ENCODE measurements around the gene TGM1. TPM values are rescaled to one million over a fixed set of nuclear protein-coding genes. Genes with fewer than 3 reads are reported as not detected.

Gene TGM1
- 0.52 and 1.8 TPM in 2 replicates for total RNA-seq

DNA sequence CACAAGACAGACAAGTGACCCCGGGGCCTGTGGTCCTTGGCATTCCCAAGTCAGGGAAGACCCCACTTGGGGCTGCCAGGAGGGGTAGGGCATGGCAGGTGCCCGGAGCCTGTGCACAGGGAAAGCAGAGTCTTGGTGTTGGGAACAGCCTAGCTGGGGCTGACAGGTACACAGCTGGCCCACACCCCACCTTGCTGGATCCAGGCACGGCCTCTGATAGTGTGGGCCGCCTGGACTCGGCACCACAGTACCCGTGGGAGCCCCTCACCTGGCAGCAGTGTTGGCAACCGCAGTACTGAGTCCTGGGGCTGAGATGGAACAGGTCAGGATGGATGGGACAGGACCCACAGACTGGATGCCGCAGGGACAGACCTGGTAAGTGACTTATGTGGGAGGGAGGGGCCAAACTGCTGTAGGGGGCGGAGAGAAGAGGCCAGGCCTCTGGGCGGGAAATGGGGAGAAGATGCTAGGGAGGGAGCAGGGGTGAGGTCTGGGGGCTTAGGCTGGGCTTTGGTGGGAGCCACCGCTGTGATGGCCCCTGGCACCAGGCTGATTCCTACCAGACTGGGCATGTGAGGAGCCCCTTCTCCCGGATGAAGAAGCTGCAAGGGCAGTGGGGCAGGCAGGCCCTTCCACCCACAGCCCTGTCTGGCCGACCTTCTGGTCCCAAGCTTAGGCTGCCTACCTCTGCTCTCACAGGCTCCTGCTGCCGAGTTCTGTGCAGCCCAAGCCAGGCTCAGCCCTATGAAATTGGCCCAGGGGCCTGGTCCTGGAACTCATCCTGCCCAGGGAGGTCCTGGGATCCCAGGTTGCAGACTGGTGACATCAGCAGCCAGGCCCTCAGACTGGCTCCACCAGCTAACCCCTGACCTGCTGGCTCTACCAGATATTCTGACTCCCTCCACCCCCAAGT, at the start of gene TGM1:
TSS of gene TGM1 (minus strand) at position 357 of the 913 bp plus-strand sequence. CDS start 825 bp downstream, outside the sequence.

DNA sequence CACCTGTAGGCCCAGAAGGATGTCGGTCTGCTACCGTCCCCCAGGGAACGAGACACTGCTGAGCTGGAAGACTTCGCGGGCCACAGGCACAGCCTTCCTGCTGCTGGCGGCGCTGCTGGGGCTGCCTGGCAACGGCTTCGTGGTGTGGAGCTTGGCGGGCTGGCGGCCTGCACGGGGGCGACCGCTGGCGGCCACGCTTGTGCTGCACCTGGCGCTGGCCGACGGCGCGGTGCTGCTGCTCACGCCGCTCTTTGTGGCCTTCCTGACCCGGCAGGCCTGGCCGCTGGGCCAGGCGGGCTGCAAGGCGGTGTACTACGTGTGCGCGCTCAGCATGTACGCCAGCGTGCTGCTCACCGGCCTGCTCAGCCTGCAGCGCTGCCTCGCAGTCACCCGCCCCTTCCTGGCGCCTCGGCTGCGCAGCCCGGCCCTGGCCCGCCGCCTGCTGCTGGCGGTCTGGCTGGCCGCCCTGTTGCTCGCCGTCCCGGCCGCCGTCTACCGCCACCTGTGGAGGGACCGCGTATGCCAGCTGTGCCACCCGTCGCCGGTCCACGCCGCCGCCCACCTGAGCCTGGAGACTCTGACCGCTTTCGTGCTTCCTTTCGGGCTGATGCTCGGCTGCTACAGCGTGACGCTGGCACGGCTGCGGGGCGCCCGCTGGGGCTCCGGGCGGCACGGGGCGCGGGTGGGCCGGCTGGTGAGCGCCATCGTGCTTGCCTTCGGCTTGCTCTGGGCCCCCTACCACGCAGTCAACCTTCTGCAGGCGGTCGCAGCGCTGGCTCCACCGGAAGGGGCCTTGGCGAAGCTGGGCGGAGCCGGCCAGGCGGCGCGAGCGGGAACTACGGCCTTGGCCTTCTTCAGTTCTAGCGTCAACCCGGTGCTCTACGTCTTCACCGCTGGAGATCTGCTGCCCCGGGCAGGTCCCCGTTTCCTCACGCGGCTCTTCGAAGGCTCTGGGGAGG, 47.9 kb upstream of the TGM1 start, which contains the start of gene LTB4R:
TSS of gene LTB4R (plus strand) at position 857 of the 959 bp plus-strand sequence. CDS start 4,150 bp downstream, outside the sequence.

DNA sequence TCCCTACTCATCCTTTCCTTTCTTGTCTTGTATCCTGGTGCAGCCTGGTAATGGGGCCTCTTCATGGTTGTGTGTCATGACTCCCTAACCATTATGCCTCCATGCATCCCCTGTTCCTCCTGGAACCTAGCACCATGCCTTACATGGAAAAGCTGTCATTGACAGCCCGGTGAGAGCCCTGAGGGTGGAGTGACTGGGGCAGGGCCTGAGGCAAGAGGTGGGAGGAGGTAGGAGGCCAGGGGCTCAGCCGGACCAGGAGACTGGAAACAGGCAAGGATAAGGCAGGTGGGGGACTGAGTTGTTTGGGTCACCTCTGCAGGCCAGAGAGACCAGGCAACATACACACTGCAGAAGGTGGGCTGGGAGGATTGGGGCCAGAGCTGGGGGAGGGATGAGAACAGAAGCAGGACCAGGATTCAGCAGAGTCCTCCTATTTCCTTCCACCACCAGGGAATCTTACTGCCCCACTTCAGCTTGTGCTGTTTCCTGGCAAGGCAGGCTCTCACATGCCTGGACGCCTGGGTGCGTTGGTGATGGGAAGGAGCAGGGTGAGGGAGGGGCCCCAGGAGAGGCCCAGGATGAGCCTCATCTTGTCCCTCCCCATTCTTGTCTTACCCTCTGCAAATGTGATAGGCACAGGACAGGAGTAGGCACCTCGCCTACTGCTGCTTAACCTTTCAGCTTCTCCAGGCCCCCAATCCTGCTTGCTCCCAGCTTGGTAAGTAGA, 46.7 kb upstream of the TGM1 start, which contains the start of gene LTB4R2:
TSS of gene LTB4R2 (plus strand) at position 603 of the 727 bp plus-strand sequence. CDS start 525 bp downstream, outside the sequence.

DNA sequence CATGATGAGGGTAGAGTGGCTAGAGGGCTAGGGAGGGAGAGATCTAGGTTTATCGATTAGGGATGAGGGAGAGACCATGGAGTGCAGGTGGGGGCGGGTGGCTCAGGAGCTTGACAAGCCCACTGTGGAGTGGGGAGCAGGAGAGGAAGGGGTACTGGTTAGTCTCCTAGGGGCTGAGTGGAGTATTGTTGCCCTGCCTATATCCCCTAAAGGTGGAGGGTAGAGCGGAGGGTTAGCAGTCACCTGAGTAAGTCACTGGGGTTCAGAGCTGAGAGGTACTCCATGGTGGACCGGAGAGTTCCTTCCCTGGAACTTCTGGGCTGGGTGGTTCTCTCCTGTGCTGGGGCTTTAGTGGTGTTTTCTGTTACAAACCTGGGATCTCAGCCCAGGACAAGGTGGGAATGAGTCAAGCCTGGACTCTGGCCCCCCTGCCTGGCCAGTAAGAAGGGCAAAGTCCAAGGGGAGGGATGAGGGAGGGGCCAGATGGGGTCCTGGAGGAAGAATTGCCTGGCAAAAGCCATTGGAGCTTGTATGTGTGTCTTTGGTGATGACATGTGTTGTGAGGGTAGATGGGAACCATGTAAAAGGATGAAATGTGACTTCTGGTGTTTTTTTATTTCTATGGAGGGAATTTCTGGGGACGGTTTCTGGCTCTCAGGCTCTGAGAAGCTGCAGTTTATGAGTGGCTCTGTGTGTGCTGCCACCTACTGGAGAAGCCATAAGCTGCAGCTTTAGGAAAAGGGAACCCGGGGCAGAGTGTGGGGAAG, 44.8 kb upstream of the TGM1 start, which contains the start of gene CIDEB:
TSS of gene CIDEB (minus strand) at position 403 of the 767 bp plus-strand sequence. CDS start at position 284, 119 bp downstream.

DNA sequence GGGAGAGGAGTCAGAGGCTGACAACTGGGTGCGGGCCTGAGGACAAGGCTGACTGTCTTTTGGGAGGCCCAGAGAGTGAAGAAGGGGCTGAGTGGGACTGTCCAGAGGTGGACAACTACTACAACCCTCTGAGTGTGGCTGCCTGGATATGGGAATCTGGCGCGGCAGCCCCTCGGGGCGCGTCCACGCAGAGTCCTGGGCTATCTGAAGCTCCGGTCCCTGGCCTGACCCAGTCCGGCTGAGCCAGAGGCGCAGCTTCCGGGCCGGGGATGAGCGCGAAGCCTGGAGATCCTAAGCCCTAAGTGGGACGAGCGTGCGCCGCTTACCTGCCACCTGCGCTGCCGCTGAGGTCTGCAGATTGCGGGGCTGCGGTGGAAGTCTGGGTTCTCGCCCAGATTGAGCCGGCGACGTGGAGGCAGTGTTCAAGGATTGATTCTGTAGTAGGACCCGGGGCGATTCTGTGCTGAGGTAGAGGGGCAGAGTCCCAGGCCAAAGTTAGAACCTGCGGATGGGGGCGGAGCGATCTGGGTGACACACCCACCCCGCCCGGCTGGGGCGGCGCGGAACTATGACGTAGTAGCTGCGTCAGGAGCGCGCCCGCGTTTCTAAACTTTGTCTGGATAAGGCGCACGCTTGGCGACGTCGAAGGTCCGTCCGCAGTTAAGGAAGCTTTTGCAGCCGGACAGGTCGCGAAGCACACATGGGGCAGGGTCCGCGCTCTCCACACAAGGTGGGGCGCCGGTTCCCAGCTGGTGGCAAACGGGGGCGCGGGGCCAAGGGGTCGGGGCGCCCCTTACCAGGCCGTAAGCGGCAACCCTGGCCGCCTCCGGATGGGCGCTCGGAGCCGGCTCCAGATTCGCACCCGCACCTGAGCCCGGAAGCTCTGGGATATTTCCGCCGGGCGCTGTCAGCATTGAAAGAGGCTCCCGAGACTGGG, 36.5 kb upstream of the TGM1 start, which contains the start of the genes DHRS1 and NOP9:
TSS of gene DHRS1 (minus strand) at position 526 of the 937 bp plus-strand sequence. CDS start 674 bp downstream, outside the sequence.
TSS of gene NOP9 (plus strand) at position 596 of the 937 bp plus-strand sequence. CDS start at position 701, 105 bp downstream.

DNA sequence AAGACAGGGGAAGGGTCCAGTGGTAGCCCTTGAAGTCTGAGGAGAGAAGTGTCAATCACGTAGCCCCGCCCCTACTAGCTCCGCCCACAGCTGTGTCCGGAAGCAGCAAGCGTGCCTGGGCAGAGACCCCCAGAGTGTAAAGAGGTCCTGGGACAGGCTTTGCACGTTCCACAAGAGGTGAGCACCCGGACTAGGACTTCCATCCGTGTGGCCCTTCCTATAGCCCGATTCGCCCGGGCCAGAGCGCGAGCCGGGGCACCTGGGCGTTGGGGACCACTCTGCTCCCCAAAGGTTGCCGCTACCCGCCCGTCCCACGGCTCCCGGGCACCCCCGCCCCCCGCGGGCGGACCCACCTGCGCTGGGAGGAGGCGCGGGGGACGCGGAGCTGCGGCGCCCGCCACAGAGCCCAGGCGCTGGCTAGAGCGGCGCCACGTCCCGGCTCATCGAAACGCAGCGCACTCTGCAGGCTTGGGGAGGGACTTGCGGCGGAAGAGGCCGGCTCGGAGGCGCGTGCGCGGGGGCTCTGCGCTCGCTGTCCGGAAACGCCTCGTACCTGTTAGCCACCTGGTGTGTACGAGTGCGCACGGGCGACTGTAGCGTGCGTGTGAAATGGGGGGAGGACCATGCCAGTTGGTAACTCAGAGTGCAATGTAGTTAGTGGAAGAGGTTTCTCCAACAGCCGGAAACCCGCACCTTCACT, 8.3 kb upstream of the TGM1 start, which contains the start of gene RABGGTA:
TSS of gene RABGGTA (minus strand) at position 464 of the 700 bp plus-strand sequence. CDS start 482 bp downstream, outside the sequence.

DNA sequence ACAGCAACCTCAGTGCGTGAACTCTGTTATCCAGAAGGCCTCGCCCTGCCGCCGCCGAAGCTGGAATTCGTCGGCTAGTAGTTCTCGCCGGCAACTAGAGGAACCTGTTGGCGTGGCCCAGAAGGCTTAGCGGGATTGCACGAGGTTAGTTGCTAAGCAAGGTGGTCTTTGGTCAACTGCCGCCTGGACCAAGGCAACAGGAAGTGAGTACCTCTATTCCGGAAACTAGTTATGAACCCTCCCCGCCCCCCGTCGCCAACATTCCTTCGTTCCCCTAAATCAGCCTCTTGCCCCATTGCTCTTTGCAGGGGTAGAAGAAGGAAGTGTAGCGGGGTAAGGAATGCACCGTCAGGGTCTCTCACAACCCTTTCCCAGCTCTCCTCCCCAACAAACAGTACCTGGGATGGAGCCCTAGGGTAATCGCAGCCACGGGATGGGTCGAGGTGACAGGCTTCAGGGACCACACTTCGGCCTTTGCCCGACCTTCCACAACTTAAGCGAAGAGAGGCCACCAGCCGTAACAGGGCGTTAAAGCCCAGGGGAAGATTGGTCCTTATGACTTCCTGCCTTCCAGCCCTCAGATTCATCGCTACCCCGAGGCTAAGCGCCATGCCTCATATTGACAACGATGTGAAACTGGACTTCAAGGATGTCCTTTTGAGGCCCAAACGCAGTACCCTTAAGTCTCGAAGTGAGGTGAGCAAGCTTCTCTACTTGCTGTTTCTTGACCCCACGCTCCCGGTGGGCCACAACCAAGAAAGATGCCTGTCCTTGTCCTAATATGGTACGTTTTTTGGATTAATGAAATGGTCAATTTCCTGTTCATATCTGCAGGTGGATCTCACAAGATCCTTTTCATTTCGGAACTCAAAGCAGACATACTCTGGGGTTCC, 30.1 kb downstream of the TGM1 start, which contains the start of gene GMPR2:
TSS of gene GMPR2 (plus strand) at position 285 of the 893 bp plus-strand sequence. CDS start at position 610, 325 bp downstream.

DNA sequence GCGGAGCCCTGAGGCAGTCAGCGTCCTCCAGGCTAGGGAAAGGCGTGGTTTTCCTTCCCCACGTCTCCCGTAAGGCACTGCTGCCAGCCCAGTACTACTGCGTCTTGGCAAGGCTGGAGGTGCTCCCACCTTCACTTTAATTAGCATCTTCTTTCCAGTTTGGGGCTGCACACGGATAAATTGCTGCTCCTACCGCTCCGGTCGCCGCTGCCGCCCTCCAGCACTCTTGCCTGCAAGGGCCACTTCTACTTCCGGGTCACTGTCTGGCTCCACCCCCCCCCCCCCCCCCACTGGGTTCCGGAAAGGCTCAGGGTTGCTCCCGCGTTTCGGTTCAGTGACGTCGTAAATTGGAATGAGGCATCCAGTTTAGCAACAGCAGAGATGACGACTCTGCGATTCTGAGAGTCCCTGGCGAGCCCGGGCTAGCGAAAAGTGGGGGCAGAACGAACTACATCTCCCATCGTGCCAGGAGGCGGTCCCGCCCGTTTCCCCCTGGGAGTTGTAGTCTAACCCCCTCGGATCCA, 30.8 kb downstream of the TGM1 start, which contains the start of gene NEDD8:
TSS of gene NEDD8 (minus strand) at position 247 of the 524 bp plus-strand sequence. CDS start at position 147, 100 bp downstream.

DNA sequence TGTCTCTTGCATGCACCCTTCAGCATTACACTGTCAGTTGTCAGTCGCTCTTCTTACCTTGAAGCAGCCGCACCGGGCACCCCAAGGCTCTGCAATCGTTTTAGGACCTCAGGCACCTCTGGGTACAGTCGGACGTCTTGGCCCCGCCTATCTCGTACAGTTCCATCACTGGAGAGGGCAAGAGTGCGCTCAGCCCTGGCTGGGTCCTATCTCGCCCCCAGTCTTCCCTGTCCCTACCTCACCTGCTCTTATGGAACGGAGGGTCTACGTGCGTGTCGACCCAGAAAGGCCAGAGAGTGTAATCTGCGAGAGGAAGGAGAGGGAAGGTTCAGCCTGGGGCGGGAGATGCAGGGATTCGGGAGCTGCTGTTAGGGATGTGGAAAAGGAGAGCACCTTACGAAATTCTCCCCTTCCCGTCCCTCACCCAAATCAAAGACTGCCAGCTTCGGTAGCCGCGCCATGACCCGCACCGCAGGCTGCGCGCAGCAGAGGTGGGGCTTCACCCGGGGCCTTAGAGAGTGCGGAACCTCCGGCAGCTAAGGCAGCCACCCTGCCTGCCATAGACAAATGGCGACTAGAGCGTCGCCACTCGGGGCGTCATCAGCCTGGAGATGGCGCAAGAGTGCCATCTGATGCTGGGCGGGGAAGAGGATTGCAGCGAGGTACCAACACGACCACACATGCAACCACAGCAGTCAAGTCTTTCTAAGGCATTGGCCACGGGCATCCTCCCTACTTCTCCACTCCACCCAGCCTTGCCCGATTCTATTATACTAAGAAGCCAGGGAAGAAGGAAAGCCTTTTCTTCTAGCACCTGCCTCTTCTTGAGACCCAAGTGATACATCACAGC, 47.3 kb downstream of the TGM1 start, which contains the start of gene MDP1:
TSS of gene MDP1 (minus strand) at position 572 of the 850 bp plus-strand sequence. CDS start at position 461, 111 bp downstream.

DNA sequence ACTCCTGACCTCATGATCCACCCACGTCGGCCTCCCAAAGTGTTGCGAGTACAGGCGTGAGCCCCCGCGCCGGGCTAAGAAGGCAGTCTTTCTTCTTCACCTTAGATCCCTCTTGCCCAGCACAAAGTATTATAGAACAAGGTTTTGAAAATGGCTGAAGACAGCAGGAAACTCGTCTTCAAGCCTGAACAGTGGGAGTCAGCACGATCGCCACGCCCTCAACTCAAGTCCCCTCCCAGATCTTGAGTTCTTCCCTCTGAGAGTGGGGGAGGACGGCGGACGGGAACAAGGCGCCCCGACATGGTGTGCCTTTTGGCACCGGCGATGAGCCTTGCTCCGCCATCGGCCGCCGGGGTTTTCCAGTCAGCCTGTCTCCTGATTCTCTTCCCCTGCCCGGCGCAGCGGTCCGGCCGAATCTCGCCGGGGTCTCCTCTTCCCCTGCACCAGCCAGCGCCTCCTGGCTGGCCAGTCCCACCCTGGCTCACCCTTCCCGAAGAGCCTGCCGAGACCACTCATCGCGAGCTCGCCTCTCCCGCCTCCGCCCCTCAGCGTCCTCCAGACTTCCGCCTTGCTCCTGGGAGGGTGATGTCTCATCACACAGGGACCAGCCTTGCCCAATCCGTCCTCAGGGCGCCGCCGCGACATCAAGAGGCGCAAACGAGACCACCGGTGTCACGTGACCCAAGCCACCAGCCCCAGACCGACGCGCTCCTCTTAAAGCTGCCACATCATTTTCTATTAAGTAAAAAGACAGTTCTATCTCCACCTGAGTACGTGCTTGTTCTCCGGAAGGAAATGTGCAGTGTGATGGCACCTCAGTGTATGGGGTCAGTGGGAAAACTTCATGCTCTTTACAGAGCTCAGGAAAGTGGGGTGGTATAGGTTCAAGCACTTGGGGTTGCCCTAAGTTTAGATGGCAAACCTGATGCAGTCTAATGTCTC, 49.8 kb downstream of the TGM1 start, which contains the start of gene CHMP4A:
TSS of gene CHMP4A (minus strand) at position 565 of the 942 bp plus-strand sequence. CDS start at position 516, 49 bp downstream.

All from epithelial cell of alveolus of lung (primary cell).